OCI-LY7 (cell line): ENCODE data around the gene LIMS1. TPM values are rescaled to one million over a fixed set of nuclear protein-coding genes. Genes with fewer than 3 reads are reported as not detected.
"Not testable (repeated sequence)": the region's sequence is repeated elsewhere in the genome, so short reads cannot be mapped to it uniquely, and the experiment has no call there.

Experiments
- BruUV-seq: library from RNA; stranded (reverse); fragments of 400-500 nt; replicated peaks from 2 replicates; lab custom pipeline; 2021; lab: Mats Ljungman, UMichigan
- CTCF ChIA-PET: fragments of 300-600 bp; sonication (Branson Sonifier 250); formaldehyde crosslinking; loops from one replicate; lab custom pipeline; 2022; ENCODE audit warnings: antibody characterized with exemption; ENCODE audit not compliant: unreplicated experiment; lab: Charles Lee
- POLR2A ChIA-PET: fragments of 300-600 bp; sonication (Branson Sonifier 250); formaldehyde crosslinking; loops from one replicate; lab custom pipeline; 2022; ENCODE audit warnings: antibody characterized with exemption; lab: Charles Lee
- DNase-seq: peaks from one replicate; pipeline ENCODE4 v3.0.0-alpha.2; 2015; ENCODE audit warnings: low spot score
- H2AFZ ChIP-seq: fragments of 200-600 bp; sonication (generic), shearing (Covaris generic); 2 replicates; pipeline ENCODE4 v1.6.1; 2014; ENCODE audit warnings: mild to moderate bottlenecking, antibody characterized with exemption, low read length, moderate library complexity
- H3K27ac ChIP-seq: fragments of 200-600 bp; sonication (generic); 2 replicates; pipeline ENCODE4 v1.5.1; 2014; ENCODE audit warnings: mixed run types, low read depth, mild to moderate bottlenecking, moderate library complexity, low read length, inconsistent platforms; ENCODE audit not compliant: poor library complexity, severe bottlenecking
- H3K36me3 ChIP-seq: fragments of 200-600 bp; sonication (generic); 2 replicates; pipeline ENCODE4 v1.6.1; 2014; ENCODE audit warnings: mild to moderate bottlenecking, antibody characterized with exemption, low read length, moderate library complexity, mixed read lengths; ENCODE audit not compliant: insufficient read depth
- H3K4me1 ChIP-seq: fragments of 200-600 bp; sonication (generic); 2 replicates; pipeline ENCODE4 v1.5.1; 2014; ENCODE audit warnings: mild to moderate bottlenecking, low read length; ENCODE audit not compliant: insufficient read depth, poor library complexity, severe bottlenecking
- H3K4me2 ChIP-seq: fragments of 200-600 bp; sonication (generic); 2 replicates; pipeline ENCODE4 v1.6.1; 2014; ENCODE audit warnings: mild to moderate bottlenecking, low read length
- H3K4me3 ChIP-seq: fragments of 200-600 bp; sonication (generic); 2 replicates; pipeline ENCODE4 v1.5.1; 2014; ENCODE audit warnings: mild to moderate bottlenecking, low read depth, low read length; ENCODE audit not compliant: poor library complexity, severe bottlenecking
- H3K79me2 ChIP-seq: fragments of 200-600 bp; sonication (generic); 2 replicates; pipeline ENCODE4 v1.6.1; 2016; ENCODE audit warnings: low read depth, mild to moderate bottlenecking, low read length, moderate library complexity, mixed read lengths; ENCODE audit not compliant: insufficient read depth
- H3K9me2 ChIP-seq: fragments of 200-600 bp; sonication (generic); 2 replicates; pipeline ENCODE4 v1.6.1; 2016; ENCODE audit warnings: mild to moderate bottlenecking, low read length, mixed read lengths; ENCODE audit not compliant: insufficient read depth
- H3K9me3 ChIP-seq: fragments of 200-600 bp; sonication (generic); 2 replicates; pipeline ENCODE4 v1.6.1; 2014; ENCODE audit warnings: mild to moderate bottlenecking, mixed run types, low read length, mixed read lengths
- H4K20me1 ChIP-seq: fragments of 200-600 bp; sonication (generic); 2 replicates; pipeline ENCODE4 v1.6.1; 2014; ENCODE audit warnings: mild to moderate bottlenecking, antibody characterized with exemption, low read length, moderate library complexity, mixed read lengths; ENCODE audit not compliant: insufficient read depth
- intact Hi-C: fragments of 100-400 bp; cut with micrococcal nuclease; formaldehyde crosslinking; loops from one replicate; pipeline ENCODE4 v1.10.0; 2022; ENCODE audit not compliant: unreplicated experiment
- total RNA-seq, 2 experiments: library from RNA; depleted of rRNA in 1 of 2; stranded (reverse); fragments of >200 nt in 1 of 2; shearing (Covaris generic) in 1 of 2; gene quantifications; 2 replicates each; pipeline ENCODE4 v1.2.3, GENCODE V29; 2014 to 2022

Gene LIMS1
- total RNA-seq, 2 experiments from 2014 or later, result 53.3 to 74.7 TPM

GRCh38 chr2:108667140-108667539 is 132.9 kb downstream of the LIMS1 start:
- H3K4me1 ChIP-seq, H3K4me2 ChIP-seq, H3K27ac ChIP-seq, H3K36me3 ChIP-seq, H4K20me1 ChIP-seq, CTCF ChIA-PET, H3K9me2 ChIP-seq, H2AFZ ChIP-seq, BruUV-seq, H3K79me2 ChIP-seq, H3K4me3 ChIP-seq, H3K9me3 ChIP-seq, DNase-seq, intact Hi-C loops: not testable (repeated sequence)
- POLR2A ChIA-PET, result interaction anchor here (0.7 kb wide), 1 partner anchor 92 kb away, joined by 3 read pairs; no protein-coding TSS in a partner anchor

- POLR2A ChIA-PET, H3K4me2 ChIP-seq, H3K27ac ChIP-seq, H3K9me2 ChIP-seq, H4K20me1 ChIP-seq, H3K4me1 ChIP-seq, H3K79me2 ChIP-seq, H2AFZ ChIP-seq, H3K4me3 ChIP-seq, DNase-seq, BruUV-seq, H3K9me3 ChIP-seq, CTCF ChIA-PET, intact Hi-C loops: not testable (repeated sequence)
- H3K36me3 ChIP-seq, result peaks cover 12% of the 10 kb centered on the region
Measured at GRCh38 chr2:108670282-108670681, 136.0 kb downstream of the LIMS1 start.

DNA sequence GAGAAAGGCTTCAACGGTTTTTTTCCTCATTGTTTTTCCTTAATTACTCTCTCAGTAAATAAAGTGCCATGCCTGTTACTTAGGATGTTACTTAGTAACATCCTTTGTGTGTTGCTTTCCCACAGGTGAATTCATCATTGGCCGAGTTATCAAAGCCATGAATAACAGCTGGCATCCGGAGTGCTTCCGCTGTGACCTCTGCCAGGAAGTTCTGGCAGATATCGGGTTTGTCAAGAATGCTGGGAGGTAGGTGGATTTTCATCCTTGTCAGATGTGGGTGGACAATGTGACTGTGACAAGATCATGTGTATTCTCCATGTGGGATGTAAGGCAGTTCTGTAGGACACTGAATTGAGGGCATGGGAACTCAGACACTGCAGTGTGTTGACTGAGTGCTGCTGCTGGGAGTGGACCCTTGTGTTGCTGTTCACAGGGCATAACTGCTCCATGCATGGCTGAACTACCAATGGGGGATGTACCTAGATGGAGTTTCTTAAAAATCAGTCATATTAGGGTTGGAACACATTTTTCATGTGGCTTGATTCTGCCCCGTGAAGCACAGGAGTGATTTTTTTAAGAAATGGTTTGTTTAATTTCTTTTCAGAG is 138.0 kb downstream of the LIMS1 start:
- H3K27ac ChIP-seq, POLR2A ChIA-PET, H3K9me2 ChIP-seq, H3K4me3 ChIP-seq, H4K20me1 ChIP-seq, H3K79me2 ChIP-seq, intact Hi-C loops, H2AFZ ChIP-seq, BruUV-seq, H3K9me3 ChIP-seq, CTCF ChIA-PET, DNase-seq, H3K4me1 ChIP-seq, H3K4me2 ChIP-seq: not testable (repeated sequence)
- peaks cover 22% of the 10 kb centered on the region for H3K36me3 ChIP-seq

GRCh38 chr2:108676522-108676921 is 142.3 kb downstream of the LIMS1 start:
- POLR2A ChIA-PET, result interaction anchor here (0.7 kb wide), 1 partner anchor 188 kb away, joined by 3 read pairs; no protein-coding TSS in a partner anchor
- intact Hi-C loops, H2AFZ ChIP-seq, H3K27ac ChIP-seq, H3K4me3 ChIP-seq, DNase-seq, H3K79me2 ChIP-seq, H3K4me1 ChIP-seq, BruUV-seq, CTCF ChIA-PET, H3K9me3 ChIP-seq, H3K9me2 ChIP-seq, H3K4me2 ChIP-seq, H4K20me1 ChIP-seq: not testable (repeated sequence)
- H3K36me3 ChIP-seq, result peaks cover 23% of the 10 kb centered on the region

DNA sequence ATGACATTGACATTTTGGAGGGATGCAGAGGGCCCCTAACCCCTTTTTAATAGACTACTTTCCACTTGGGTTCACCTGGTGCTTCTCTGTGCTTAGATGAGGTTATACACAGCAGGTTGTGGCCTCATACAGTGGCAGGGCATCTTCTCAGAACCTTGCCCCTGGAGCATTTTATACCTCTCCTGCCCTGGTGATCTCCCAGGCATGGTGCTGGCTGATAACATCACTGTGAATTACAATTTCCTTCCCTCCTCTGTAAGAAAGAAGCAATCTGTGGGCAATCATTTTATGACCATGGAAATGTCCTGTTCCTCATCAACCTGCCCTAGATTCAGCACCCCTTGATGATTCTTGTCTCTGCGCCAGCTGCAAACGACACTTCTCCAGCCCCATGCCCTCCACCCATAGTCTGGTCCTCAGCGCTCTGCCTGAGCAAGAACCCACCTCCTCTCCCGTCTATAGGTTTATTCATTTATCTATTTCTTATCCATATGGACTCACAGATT is 143.0 kb downstream of the LIMS1 start:
- not testable (repeated sequence) for H3K9me3 ChIP-seq, BruUV-seq, H3K4me1 ChIP-seq

GRCh38 chr2:108678198-108678651 is 144.0 kb downstream of the LIMS1 start:
- intact Hi-C loops, CTCF ChIA-PET, BruUV-seq, H3K9me3 ChIP-seq, H4K20me1 ChIP-seq, H3K4me1 ChIP-seq, H3K4me3 ChIP-seq, POLR2A ChIA-PET, H3K9me2 ChIP-seq, DNase-seq, H3K79me2 ChIP-seq, H3K27ac ChIP-seq, H2AFZ ChIP-seq, H3K4me2 ChIP-seq: not testable (repeated sequence)
- peaks cover 23% of the 10 kb centered on the region for H3K36me3 ChIP-seq

More for the DNA sequence above, 143.0 kb downstream of the LIMS1 start:
- H3K36me3 ChIP-seq, result peaks cover 26% of the 10 kb centered on the region
- H3K4me3 ChIP-seq, H3K79me2 ChIP-seq, H3K4me2 ChIP-seq, CTCF ChIA-PET, H3K27ac ChIP-seq, H4K20me1 ChIP-seq, POLR2A ChIA-PET, H3K9me2 ChIP-seq, intact Hi-C loops, DNase-seq, H2AFZ ChIP-seq: not testable (repeated sequence)
